Measurements from ENCODE around the gene IFNLR1. TPM values are rescaled to one million over a fixed set of nuclear protein-coding genes. Genes with fewer than 3 reads are reported as not detected.
A peak's percentile ranks its signal among the peaks of the same experiment; 100 is the strongest.

Gene IFNLR1
- total RNA-seq, 1 donor from 2014 or later = 0.41 TPM

GRCh38 chr1:24152631-24153494 is 34.2 kb downstream of the IFNLR1 start:
- FAIRE-seq (no peak), DNase-seq (ENCODE audit: low spot score in 2 of 2) (no peak)

DNA sequence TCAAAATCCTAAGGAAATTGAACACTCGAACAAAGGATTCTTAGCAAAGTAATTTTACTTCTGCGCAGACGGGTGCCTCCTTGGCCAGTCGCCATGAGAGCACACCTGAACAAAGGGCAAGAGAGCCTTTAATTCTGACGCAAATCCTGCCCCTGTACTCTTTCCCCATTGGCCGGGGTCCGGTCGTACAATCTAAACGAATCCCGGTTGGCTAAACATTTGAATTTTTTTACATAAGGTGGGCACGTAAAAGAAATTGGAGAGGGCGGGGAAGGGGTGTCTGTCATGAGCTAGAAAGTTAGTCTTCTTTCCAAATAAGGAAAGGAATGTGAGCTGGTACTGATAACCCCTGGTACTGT is 35.9 kb downstream of the IFNLR1 start:
- FAIRE-seq (no peak), DNase-seq (ENCODE audit: low spot score in 2 of 2) (no peak)

DNA sequence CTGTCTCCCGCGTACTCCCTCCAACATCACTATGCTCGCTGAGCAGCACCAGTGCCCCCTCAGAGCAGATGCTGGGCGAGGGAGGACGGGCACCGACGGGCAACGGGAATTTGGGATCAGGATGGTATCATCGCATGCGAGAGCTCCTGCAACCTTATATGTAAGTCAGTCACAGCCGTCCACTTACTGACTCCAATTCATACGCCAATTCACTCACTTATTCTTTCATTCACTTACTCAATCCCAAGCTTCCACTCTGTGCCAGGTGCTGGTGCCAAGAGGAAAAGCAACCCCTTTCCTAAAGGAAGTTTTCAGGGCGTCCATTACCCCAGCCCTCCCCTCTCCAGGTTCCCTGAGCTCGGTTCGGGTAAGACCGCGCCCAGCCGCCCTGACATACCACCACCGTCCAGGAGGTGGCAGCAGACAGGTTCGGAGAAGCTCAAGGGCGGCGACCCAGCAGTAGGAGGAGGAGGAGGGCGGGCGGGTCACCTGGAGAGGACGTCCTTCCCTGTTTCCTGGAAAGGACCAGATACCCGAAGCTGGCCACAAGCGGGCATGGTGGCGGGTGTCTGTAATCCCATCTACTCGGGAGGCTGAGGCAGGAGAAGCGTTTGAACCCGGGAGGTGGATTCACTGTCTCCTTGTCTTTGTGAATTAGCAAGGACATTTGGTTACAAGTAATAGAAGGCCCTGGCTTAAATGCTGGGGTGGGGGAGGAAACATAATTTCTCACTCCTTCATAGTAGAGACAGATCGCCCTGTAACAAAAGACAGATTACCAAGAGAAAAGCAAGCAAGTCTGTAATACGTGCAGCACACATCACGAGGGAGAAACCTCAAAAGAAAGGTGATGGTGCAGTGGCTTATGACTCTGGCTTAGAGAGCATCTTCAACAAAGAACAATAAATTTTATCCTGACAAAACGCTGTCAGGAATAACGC is 36.6 kb downstream of the IFNLR1 start:
- peak; percentile 24 to 78 for DNase-seq (ENCODE audit: low spot score in 2 of 2)
- FAIRE-seq = no peak

DNA sequence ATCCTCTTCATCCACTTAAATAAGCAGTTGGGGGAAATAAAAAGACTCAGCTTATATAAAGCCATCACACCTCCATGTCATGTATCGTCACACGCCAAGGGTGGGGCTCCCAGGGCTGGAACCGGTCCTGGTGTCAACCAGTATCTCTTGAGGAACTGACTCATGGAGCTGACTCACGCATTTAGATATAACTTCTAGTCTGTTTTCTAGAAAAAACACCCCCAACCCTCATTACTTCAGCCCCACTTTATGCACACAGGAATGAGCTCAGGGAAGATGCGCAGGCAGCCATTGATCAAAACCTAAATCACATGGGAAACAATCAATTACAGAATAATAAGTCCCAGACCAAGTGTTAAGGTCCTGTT is 37.2 kb downstream of the IFNLR1 start:
- DNase-seq (ENCODE audit: low spot score in 2 of 2) (no peak), FAIRE-seq (no peak)

DNA sequence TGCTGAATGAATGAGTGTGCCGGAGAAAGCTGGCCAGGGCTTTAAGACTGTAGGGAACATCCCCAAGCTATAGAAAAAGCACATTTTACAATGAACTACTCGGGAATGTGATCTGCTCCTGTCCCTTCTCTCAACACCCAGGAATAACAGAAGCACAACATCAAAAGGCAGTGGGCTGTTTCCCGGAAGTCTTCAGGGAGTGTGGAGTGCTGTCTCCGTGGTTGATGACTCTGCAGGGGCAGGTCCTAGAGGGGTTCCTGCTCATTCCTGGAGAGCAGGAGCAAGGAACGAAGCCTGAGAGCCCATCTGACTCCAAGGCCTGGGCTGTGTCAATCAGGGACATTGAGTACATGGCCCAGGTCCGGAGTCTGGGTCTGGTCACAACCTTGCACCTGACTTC is 39.3 kb downstream of the IFNLR1 start:
- DNase-seq (ENCODE audit: low spot score in 2 of 2) (no peak), FAIRE-seq (no peak)

GRCh38 chr1:24147194-24147593 is 39.9 kb downstream of the IFNLR1 start:
- FAIRE-seq (no peak), DNase-seq (ENCODE audit: low spot score in 2 of 2) (no peak)

DNA sequence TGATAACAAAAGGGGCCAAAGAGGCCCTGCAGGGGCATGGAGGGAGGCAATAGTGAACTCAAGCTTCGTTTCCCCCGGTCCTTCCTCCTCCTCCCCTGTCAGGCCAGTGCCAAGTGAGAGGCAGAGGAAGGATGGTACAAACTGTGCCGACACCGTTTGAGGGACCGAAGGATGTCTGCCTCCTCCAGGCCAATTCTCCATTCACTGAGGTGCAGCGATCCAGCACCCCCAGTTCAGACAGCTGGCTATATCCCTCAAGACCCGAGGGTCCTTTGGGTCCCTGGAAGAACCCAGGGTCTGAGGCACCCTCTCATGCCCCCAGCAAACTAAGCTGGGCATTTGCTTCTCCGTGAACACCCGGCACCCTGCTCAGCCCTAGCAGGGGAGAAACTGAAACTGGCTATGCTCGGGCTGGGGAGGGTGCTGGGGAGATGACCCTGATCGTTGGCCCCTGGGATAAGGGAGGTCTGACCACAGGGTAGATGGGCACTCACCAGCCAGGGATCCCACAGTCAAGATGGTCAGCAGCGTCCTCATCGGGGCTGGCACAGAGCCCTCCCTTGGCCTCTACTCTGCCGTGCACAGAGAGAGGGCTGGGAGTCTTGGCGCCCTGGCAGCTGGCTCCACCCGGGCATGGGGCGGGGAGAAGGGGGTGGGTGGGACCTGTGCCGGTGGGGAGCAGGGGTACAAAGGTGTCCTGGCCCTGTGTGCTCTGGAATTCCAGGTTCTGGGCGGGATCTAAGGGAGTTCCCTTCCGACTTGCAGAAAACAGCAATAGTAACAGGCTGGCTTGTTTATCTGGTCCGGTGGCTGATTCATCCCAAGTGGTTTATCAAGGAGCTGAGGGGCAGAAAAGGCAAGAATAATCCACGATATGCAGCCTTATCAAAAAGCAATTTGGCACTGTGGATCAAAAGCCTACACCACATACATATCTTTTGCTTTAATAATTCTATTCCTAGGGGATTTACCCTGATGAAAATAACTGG is 44.2 kb downstream of the IFNLR1 start, which contains the start of gene IL22RA1:
IL22RA1 (minus strand) TSS at position 595 of the 989 bp plus-strand sequence; CDS start at position 537, 58 bp downstream.
- DNase-seq (ENCODE audit: low spot score in 2 of 2) (no peak), FAIRE-seq (no peak)

- FAIRE-seq (no peak), DNase-seq (ENCODE audit: low spot score in 2 of 2) (no peak)
Measured at GRCh38 chr1:24141311-24141997, 45.6 kb downstream of the IFNLR1 start.

- FAIRE-seq = no peak
- no peak for DNase-seq (ENCODE audit: low spot score in 2 of 2)
Measured at GRCh38 chr1:24140741-24141181, 46.3 kb downstream of the IFNLR1 start.

GRCh38 chr1:24139841-24140425 is 47.2 kb downstream of the IFNLR1 start:
- FAIRE-seq = no peak
- DNase-seq (ENCODE audit: low spot score in 2 of 2) = no peak

GRCh38 chr1:24139222-24139489 is 47.9 kb downstream of the IFNLR1 start:
- no peak for FAIRE-seq
- no peak for DNase-seq (ENCODE audit: low spot score in 2 of 2)

GRCh38 chr1:24138476-24139221 is 48.4 kb downstream of the IFNLR1 start:
- no peak for FAIRE-seq
- no peak for DNase-seq (ENCODE audit: low spot score in 2 of 2)

DNA sequence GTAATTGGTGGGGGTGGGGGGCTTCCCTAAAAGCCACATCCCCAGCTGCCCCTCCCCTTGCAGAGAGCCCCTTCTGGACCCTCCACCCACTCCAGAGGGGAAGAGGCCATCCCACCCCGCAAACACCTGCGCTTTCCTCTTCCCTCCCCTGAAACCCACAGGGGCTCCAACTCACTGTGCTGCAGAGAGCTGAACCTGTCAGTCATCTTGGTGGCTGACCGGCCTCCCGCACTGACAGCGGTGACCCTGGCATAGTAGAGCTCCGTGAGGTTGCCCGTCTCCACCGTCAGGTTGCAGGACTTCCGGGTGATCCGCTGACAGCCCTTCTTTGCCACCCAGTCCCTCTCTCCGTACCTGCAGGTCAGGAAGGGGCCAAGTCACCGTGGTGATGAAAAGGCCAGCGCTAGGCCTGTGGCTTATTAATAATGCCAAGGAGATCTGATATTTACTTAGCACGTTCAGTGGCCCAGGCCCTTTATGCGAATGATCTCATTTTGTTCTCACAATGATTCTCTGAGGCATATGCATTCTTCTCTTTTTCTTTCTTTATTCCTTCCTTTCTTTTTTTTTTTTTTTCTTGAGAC is 50.0 kb downstream of the IFNLR1 start:
- FAIRE-seq = no peak
- DNase-seq (ENCODE audit: low spot score in 2 of 2) = no peak

DNA sequence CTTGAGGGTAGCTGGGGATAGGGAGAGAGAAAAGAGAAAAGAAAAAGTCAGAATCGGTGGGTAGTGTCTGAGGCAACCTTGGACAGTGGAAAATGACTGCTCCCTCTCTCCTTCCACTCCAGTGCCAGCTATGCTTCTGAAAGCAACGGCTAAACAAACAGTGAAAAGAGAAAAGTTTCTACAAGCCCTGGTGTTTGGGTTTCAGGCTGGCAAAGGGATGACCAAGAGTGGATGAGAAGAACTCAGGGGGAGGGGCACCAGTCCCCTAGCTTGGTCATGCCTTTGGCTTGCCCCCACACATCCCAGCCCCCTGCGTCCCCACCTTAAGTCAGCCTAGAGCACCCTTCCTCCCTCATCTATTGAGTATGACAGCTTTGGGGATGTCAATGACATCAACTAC is 52.7 kb downstream of the IFNLR1 start:
- no peak for FAIRE-seq
- no peak for DNase-seq (ENCODE audit: low spot score in 2 of 2)

DNA sequence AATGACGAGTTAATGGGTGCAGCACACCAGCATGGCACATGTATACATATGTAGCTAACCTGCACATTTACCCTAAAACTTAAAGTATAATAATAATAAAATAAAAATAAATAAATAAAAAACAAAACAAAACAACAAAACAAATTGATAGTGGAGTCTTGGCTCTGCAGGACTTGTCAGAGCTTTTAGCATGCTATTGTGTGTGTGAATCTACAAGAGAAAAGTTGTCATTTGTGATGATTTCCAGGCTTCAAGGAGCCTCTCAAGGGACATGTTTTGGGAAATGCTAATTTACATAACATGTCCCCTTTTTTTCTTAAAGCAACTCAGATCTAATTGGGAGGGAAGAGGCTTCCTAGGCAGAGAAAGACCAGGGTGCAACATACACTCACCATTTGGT is 53.3 kb downstream of the IFNLR1 start:
- FAIRE-seq (no peak), DNase-seq (ENCODE audit: low spot score in 2 of 2) (no peak)

DNA sequence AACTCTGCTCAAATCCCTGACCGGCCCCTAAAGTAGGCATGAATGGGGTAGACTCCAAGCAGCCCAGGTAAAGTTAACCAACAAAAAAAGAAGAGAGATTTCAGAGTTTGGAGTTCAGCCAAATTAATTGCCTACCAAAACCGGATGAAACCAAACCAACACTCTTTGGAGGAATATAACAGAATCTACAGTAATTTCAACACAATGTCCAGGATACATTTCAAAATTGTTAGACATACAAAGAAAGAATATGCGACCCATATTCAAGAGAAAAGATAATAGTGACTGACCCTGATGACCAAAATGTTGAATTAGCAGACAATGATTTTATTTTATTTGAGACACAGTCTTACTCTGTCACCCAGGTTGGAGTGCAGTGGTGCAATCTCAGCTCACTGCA is 56.7 kb downstream of the IFNLR1 start:
- no peak for FAIRE-seq
- DNase-seq (ENCODE audit: low spot score in 2 of 2) = no peak

GRCh38 chr1:24127801-24128363 is 59.2 kb downstream of the IFNLR1 start:
- FAIRE-seq (no peak), DNase-seq (ENCODE audit: low spot score in 2 of 2) (no peak)
